ENCODE data around the gene OR1N1.

The OR1N1 gene

DNA sequence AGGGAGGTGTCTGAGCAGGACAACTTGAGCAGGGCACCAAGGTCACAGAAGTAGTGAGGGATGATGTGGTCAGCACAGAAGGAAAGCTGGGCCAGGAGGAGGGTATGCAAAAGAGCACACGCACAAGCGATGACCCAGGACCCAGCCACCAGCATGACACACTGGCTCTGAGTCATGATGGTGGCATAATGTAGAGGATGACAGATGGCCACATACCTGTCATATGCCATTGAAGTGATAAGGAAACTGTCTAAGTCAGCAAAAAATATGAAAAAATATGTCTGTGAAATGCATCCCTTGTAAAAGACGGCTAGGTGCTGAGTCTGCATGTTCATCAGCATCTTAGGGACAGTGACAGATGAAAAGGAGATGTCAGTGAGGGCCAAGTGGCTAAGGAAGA lies 49.7 kb downstream of the OR1N1 start:
- Histone ChIP-seq H3K4me2 (ENCODE audit: low read length) (no peak overlapping the region), H4K20me1 (ENCODE audit: insufficient read depth, low read length) (no peaks in the 10 kb centered on the region), H3K36me3 (ENCODE audit: insufficient read depth, low read length) (no peaks in the 10 kb centered on the region), H3K4me1 (ENCODE audit: insufficient read depth, low read length, severe bottlenecking) (no peaks in the 10 kb centered on the region), H3K27ac (ENCODE audit: low read depth, low read length, poor library complexity, severe bottlenecking) (no peak overlapping the region), H3F3A (ENCODE audit: insufficient read depth, low read length) (no peaks in the 10 kb centered on the region), H2AFZ (ENCODE audit: low read length) (no peak overlapping the region), H3K9ac (ENCODE audit: low read length) (no peak overlapping the region), H3K9me2 (ENCODE audit: low read depth, low read length) (no peaks in the 10 kb centered on the region), H3K4me3 (ENCODE audit: low read depth, low read length, poor library complexity, severe bottlenecking) (no peak overlapping the region), H3K9me3 (ENCODE audit: low read length) (no peaks in the 10 kb centered on the region), H3K79me2 (ENCODE audit: insufficient read depth, low read length) (no peaks in the 10 kb centered on the region), H3K27me3 (ENCODE audit: insufficient read depth, low read length) (no peaks in the 10 kb centered on the region)
- TF ChIP-seq EZH2 (IDR thresholded peaks at IDR 0.05; ENCODE audit: borderline replicate concordance, low read length): no peak
- TF ChIP-seq, protein P1, sequence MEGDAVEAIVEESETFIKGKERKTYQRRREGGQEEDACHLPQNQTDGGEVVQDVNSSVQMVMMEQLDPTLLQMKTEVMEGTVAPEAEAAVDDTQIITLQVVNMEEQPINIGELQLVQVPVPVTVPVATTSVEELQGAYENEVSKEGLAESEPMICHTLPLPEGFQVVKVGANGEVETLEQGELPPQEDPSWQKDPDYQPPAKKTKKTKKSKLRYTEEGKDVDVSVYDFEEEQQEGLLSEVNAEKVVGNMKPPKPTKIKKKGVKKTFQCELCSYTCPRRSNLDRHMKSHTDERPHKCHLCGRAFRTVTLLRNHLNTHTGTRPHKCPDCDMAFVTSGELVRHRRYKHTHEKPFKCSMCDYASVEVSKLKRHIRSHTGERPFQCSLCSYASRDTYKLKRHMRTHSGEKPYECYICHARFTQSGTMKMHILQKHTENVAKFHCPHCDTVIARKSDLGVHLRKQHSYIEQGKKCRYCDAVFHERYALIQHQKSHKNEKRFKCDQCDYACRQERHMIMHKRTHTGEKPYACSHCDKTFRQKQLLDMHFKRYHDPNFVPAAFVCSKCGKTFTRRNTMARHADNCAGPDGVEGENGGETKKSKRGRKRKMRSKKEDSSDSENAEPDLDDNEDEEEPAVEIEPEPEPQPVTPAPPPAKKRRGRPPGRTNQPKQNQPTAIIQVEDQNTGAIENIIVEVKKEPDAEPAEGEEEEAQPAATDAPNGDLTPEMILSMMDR (IDR thresholded peaks at IDR 0.05; ENCODE audit: low read length): no peak
